AML-193 (cell line): Measurements from ENCODE around the gene COPS6.

Experiments
- DNase-seq, 2 experiments: peaks; one replicate each; lab custom pipeline; 2025; lab: John Stamatoyannopoulos, UW

Gene COPS6

DNA sequence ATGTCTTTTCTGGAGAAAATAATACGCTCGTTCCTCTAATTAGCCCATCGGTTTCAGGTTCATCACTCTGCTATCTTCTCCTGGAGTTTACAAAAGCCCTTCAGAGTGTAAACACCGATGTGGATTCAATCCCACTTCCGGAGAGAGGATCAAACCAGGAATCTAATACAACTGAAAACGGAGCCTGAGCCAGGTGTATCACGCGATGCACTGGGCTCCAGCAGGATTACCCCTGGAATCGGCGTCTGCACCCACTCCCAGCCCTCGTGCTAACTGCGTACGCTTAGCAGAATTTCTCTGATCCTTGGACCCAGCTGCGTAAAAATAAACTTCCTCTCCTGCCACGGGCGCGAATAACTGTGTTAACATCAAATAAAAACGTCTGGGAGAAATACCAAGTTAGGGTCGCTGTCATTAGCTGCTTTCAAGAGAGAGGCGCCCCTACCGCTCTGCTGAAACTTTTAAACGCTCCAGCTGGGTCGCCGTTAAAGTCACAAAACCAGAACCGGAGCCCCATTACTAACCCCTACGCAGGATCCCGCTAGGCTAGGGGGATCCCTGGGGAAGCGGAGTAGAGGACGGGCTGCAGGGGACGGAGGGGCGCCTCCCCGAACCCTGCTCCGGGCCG, 7.7 kb upstream of the COPS6 start:
- DNase-seq, result peak in 1 of 2 experiments; percentile 10

GRCh38 chr7:100081535-100082102, 7.2 kb upstream of the COPS6 start, which contains the start of gene ZNF3:
Gene ZNF3 (minus strand): TSS chr7:100081723. CDS start chr7:100077357, 4,366 bp downstream.
- DNase-seq, result peak; percentile 95 to 97

- DNase-seq, result no peak
These were observed 5.8 kb upstream of the COPS6 start for GRCh38 chr7:100082978-100083377.

DNA sequence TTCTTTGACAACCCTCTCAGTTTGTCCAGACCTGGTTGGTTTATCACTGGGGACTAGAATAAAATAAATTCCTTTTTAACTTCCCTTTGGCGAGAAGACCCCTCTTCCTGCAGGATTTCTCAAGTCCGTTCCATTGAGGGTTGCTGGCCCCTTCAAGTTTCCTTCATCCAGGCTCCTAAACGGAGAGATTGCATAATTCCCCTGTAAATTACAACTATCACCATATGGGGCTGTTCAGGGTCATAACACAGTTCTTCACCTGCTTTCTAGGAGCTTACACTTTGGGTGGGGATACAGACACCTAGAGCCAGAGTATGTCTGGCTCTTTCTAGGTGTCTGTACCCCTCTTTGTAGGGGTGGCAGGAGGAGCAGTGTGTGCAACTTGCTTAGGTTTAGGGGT, 3.3 kb upstream of the COPS6 start:
- no peak for DNase-seq

DNA sequence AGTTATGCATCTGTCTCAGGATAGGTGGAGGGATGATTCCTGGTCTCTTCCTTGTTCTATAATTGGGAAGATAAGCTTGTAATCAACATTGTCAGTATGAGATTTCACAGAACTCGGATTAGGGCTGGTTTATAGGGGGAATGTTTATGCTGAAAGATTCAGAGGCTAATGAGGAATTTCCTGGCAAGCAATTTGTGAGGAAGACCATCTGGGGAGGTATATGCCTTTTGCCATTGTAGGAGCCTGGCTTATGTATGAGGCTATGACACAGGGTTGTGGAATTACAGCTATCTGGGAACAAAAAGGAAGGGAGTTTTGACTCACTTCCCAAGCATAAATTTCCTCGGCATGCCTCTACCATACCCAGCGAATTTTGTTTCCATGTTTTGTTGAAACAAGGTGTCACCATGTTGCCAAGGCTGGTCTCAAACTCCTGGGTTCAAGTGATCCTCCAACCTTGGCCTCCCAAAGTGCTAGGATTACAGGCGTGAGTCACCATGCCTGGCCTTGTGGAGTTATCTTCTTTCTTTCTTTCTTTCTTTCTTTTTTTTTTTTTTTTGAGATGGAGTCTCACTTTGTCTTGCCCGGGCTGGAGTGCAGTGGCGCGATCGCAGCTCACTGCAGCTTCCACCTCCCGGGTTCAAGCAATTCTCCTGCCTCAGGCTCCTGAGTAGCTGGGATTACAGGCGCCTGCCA, 1.6 kb upstream of the COPS6 start:
- DNase-seq, result no peak

DNA sequence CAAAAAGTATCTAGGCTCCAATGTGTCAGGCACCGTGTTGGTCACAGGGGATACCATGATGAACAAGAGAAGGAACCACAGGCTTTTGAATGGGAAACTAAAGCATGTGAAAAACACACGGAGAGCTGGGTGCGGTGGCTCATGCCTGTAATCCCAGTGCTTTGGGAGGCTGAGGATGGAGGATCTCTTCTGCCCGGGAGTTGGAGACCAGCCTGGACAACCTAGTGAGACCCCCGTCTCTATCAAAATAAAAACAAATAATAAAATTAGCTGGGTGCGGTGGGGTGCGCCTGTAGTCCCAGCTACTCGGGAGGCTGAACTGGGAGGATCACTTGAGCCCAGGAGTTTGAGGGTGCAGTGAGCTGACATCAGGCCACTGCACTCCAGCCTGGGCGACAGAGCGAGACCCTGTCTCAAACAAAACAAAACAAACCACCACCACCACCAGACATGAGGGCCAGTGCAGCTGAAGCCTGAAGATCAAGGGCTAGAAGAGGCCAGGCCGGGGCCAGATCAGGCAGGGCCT, 611 bp upstream of the COPS6 start:
- DNase-seq, result no peak

DNA sequence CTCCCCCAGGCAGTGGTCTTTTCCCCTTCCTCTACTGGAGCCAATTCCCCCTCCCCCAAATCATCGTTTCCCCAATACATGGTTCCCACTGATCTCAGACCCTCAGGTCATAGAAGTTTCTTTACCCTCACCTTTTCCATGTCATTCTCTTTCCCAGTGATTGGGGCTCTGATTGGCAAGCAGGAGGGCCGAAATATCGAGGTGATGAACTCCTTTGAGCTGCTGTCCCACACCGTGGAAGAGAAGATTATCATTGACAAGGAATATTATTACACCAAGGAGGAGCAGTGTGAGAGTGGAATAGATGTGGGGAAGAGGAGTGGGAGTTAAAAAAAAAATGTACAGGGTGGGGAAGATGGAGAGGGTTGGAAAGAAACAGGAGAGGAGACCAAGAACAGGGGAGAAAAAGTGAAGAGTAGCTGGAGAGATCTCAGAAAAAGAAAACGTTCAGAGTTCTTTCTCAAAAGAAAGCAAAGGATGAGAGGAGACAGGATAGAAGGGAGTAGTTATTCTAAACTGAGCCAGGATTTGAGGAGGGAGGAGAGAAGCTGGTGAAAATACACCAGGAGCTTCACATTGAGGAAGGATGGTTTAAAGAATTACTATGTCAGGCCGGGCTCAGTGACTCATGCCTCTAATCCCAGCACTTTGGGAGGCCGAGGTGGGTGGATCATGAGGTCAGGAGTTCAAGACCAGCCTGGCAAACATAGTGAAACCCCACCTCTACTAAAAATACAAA, 858 bp downstream of the COPS6 start:
- no peak for DNase-seq

GRCh38 chr7:100090527-100091410, 2.0 kb downstream of the COPS6 start:
- DNase-seq, result no peak

DNA sequence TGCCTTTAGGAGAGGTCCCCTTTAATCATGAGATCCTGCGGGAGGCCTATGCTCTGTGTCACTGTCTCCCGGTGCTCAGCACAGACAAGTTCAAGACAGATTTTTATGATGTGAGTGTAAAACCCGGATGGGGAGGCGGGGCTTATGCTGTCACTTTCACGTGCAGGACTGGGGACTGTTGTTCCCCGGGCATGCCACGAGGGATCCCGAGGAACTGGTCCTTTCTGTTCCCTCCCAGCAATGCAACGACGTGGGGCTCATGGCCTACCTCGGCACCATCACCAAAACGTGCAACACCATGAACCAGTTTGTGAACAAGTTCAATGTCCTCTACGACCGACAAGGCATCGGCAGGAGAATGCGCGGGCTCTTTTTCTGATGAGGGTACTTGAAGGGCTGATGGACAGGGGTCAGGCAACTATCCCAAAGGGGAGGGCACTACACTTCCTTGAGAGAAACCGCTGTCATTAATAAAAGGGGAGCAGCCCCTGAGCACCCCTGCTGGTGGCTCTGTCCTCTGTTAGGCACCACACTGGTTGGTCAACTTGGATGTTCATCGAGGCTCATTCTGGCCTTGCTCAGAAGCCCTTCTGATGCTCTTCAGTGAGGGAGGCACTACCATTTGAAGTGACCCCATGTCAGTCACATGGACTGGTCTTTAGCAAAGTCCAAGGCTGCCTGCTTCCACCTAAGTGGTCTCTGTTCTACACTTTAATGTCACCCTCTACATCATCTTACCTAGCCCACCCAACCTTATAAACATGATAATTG, 2.8 kb downstream of the COPS6 start:
- no peak for DNase-seq

GRCh38 chr7:100093054-100093453, 4.3 kb downstream of the COPS6 start:
- no peak for DNase-seq

DNA sequence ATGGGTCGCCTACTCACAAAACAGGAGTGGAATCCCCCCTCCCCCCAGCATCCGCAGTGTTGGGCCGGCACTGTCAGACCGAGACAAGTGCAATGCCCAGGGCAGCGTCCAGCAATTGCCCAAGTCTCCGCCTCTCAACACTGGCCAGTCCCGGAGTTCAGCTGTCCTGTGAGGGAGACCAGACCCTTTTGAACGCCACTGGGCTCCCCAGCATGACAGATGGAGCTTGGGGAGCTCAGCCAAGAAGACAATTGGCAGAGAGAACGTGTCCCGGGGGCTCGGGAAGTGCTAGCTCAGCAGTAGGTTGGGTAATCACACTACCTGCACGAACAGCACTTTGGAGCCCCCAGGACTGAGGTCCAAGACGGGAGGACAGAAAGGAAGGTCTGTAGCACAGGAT, 4.7 kb downstream of the COPS6 start:
- no peak for DNase-seq

- no peak for DNase-seq
These were observed 5.2 kb downstream of the COPS6 start for GRCh38 chr7:100093925-100094486.

GRCh38 chr7:100095289-100095688, 6.5 kb downstream of the COPS6 start:
- DNase-seq, result no peak

- no peak for DNase-seq
These were observed 6.9 kb downstream of the COPS6 start for GRCh38 chr7:100095704-100096103.

- no peak for DNase-seq
These were observed 10.1 kb downstream of the COPS6 start for GRCh38 chr7:100098913-100099312.

- DNase-seq, result no peak
These were observed 10.7 kb downstream of the COPS6 start for GRCh38 chr7:100099452-100099851.

DNA sequence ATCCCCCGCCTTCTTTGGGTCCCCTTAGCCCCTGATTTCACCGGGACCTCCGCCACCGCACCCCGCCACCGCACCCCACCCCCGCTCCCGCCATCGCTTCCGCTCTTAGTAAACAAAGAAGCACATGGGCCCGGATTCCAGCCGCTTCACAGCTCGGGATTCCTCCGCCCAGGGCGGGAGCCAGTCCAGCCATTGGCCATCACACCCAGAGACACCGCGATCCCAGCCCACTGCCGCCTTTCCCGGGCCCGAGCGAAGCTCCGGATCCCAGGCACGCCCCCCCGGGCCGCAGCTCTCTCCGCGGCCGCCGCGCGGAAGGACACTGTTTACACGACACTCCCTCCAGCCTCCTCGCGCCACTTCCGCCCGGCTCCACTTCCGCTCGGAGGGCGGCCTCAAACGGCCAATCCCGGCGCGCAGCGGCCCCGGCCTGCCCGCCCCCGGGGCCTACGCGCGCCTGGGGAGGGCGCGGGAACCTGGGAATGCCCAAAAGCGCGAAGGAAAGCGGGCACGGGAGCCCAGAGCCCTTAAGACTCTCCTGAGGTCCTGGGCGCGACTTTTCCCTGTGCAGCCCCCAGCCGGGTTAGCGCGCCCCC, 11.7 kb downstream of the COPS6 start:
- DNase-seq, result peak; percentile 68 to 75

GRCh38 chr7:100101016-100101862, 12.5 kb downstream of the COPS6 start, which contains the start of the genes AP4M1 and MCM7:
Gene AP4M1 (plus strand): TSS chr7:100101643. CDS start chr7:100101715, 72 bp downstream.
Gene MCM7 (minus strand): TSS chr7:100101397. CDS start chr7:100101294, 103 bp downstream.
- peak; percentile 94 to 97 for DNase-seq
